ENCODE measurements around the gene NFYB. TPM values are rescaled to one million over a fixed set of nuclear protein-coding genes. Genes with fewer than 3 reads are reported as not detected.

Gene NFYB
- total RNA-seq, 1 experiment from 2014 or later = 36.0 TPM

- Mint-ChIP-seq H3K27me3 (ENCODE audit: unreplicated experiment) (peaks cover 5% of the 10 kb centered on the region), H3K4me3 (ENCODE audit: low read depth, unreplicated experiment) (no peak overlapping the region), H3K4me1 (ENCODE audit: low read depth, unreplicated experiment) (no peaks in the 10 kb centered on the region), H3K36me3 (ENCODE audit: insufficient read depth, unreplicated experiment) (no peaks in the 10 kb centered on the region), H3K27ac (ENCODE audit: unreplicated experiment) (no peak overlapping the region), H3K9me3 (ENCODE audit: low read depth, unreplicated experiment) (no peaks in the 10 kb centered on the region)
- TF ChIP-seq, protein P1, sequence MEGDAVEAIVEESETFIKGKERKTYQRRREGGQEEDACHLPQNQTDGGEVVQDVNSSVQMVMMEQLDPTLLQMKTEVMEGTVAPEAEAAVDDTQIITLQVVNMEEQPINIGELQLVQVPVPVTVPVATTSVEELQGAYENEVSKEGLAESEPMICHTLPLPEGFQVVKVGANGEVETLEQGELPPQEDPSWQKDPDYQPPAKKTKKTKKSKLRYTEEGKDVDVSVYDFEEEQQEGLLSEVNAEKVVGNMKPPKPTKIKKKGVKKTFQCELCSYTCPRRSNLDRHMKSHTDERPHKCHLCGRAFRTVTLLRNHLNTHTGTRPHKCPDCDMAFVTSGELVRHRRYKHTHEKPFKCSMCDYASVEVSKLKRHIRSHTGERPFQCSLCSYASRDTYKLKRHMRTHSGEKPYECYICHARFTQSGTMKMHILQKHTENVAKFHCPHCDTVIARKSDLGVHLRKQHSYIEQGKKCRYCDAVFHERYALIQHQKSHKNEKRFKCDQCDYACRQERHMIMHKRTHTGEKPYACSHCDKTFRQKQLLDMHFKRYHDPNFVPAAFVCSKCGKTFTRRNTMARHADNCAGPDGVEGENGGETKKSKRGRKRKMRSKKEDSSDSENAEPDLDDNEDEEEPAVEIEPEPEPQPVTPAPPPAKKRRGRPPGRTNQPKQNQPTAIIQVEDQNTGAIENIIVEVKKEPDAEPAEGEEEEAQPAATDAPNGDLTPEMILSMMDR (IDR thresholded peaks at IDR 0.05; ENCODE audit: unreplicated experiment) = no peak
- DNase-seq = no peak
- intact Hi-C loops (cut with micrococcal nuclease; ENCODE audit: unreplicated experiment) = no loop called here
- CTCF ChIA-PET = no interaction called here
- no TSS peak for BruUV-seq (replicated peaks)
Measured at GRCh38 chr12:104154806-104155205, 16.8 kb upstream of the NFYB start.

DNA sequence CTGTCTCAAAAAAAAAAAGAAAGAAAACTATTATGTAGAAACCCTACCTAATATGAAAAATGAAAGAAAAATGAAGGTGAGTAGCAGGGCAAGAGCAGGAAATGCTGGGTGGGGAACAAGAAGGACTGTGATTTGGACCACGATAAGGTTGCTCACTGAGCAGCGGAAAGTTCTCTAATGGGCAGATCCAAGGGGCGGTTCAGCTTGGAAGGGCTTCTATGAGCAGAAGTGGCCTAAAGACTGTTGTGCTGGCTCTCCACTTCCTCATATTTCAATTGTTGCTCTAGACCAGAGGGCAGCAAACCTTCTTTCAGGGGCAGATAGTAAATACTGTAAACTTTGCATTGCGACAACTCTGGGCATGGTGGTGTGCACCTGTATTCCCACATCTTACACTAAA is 16.3 kb upstream of the NFYB start:
- intact Hi-C loops (cut with micrococcal nuclease; ENCODE audit: unreplicated experiment) = no loop called here
- TF ChIP-seq, protein P1 (IDR thresholded peaks at IDR 0.05; ENCODE audit: unreplicated experiment) = no peak
- no peaks in the 10 kb centered on the region for H3K9me3 Mint-ChIP-seq (ENCODE audit: low read depth, unreplicated experiment)
- H3K27ac Mint-ChIP-seq (ENCODE audit: unreplicated experiment) = no peak overlapping the region
- H3K27me3 Mint-ChIP-seq (ENCODE audit: unreplicated experiment) = peaks cover 10% of the 10 kb centered on the region
- no peaks in the 10 kb centered on the region for H3K4me1 Mint-ChIP-seq (ENCODE audit: low read depth, unreplicated experiment)
- BruUV-seq (replicated peaks) = no TSS peak
- no peaks in the 10 kb centered on the region for H3K36me3 Mint-ChIP-seq (ENCODE audit: insufficient read depth, unreplicated experiment)
- no peak for DNase-seq
- CTCF ChIA-PET = interaction anchor here (0.7 kb wide), 1 partner anchor 270 kb away, joined by 3 read pairs; no protein-coding TSS in a partner anchor
- no peak overlapping the region for H3K4me3 Mint-ChIP-seq (ENCODE audit: low read depth, unreplicated experiment)

- Mint-ChIP-seq H3K4me3 (ENCODE audit: low read depth, unreplicated experiment) (no peak overlapping the region), H3K9me3 (ENCODE audit: low read depth, unreplicated experiment) (no peaks in the 10 kb centered on the region), H3K36me3 (ENCODE audit: insufficient read depth, unreplicated experiment) (no peaks in the 10 kb centered on the region), H3K27me3 (ENCODE audit: unreplicated experiment) (peaks cover 25% of the 10 kb centered on the region), H3K27ac (ENCODE audit: unreplicated experiment) (no peak overlapping the region), H3K4me1 (ENCODE audit: low read depth, unreplicated experiment) (no peaks in the 10 kb centered on the region)
- intact Hi-C loops (cut with micrococcal nuclease; ENCODE audit: unreplicated experiment) = no loop called here
- no peak for DNase-seq
- TF ChIP-seq, protein P1 (IDR thresholded peaks at IDR 0.05; ENCODE audit: unreplicated experiment) = no peak
- CTCF ChIA-PET = no interaction called here
- BruUV-seq (replicated peaks) = no TSS peak
Measured at GRCh38 chr12:104152685-104153241, 14.8 kb upstream of the NFYB start.

GRCh38 chr12:104150416-104150815 is 12.4 kb upstream of the NFYB start:
- DNase-seq = no peak
- BruUV-seq (replicated peaks) = no TSS peak
- H3K4me1 Mint-ChIP-seq (ENCODE audit: low read depth, unreplicated experiment) = no peaks in the 10 kb centered on the region
- peaks cover 25% of the 10 kb centered on the region for H3K27me3 Mint-ChIP-seq (ENCODE audit: unreplicated experiment)
- TF ChIP-seq, protein P1 (IDR thresholded peaks at IDR 0.05; ENCODE audit: unreplicated experiment) = no peak
- no peaks in the 10 kb centered on the region for H3K36me3 Mint-ChIP-seq (ENCODE audit: insufficient read depth, unreplicated experiment)
- CTCF ChIA-PET = no interaction called here
- H3K4me3 Mint-ChIP-seq (ENCODE audit: low read depth, unreplicated experiment) = no peak overlapping the region
- intact Hi-C loops (cut with micrococcal nuclease; ENCODE audit: unreplicated experiment) = no loop called here
- H3K9me3 Mint-ChIP-seq (ENCODE audit: low read depth, unreplicated experiment) = no peaks in the 10 kb centered on the region
- H3K27ac Mint-ChIP-seq (ENCODE audit: unreplicated experiment) = no peak overlapping the region

All from Calu3 (cell line).